ENCODE results near the gene CAMSAP3.
A peak's percentile ranks its signal among the peaks of the same experiment; 100 is the strongest.

The CAMSAP3 gene

DNA sequence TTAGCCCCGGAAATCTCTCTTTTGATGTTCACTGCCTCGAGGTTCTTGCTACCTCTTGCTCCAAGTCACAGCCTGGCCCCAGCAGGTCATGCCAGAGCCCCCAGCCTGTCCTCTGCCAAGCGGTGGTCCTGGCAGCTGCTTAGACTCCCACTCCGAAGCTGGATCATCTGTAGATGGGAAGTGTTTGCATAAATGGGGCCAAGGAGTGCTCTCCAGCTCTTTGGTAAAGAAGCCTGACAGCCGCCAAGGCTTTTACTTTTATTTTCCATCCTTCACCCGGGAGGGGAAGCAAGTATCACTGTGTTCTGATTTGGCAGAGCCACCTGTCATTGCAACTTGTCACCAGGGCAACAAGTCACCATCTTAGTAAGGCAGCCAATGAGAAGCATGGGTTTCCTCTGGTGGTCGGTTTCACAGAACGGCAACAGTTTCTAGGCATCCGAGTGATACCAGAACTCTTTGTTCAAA, 62.6 kb downstream of the CAMSAP3 start:
- Histone ChIP-seq H3K18ac (ENCODE audit: low read length) (no peak overlapping the region), H3K14ac (ENCODE audit: low read length) (no peak overlapping the region), H3K36me3 (replicated peaks in 1 of 2; ENCODE audit: control insufficient read depth in 2 of 2, insufficient read depth in 2 of 2, low read length in 2 of 2) (no peaks in the 10 kb centered on the region), H3K4me3 (ENCODE audit: low read length in 2 of 2) (no peak overlapping the region), H3K4me1 (ENCODE audit: control insufficient read depth in 2 of 2, insufficient read depth in 1 of 2, low read depth in 1 of 2, low read length in 2 of 2) (peaks cover 0 to 2% of the 10 kb centered on the region in 2 donors), H3K9me3 (replicated peaks in 1 of 2; ENCODE audit: control insufficient read depth in 2 of 2, insufficient read depth in 1 of 2, low read depth in 1 of 2, low read length in 2 of 2) (no peaks in the 10 kb centered on the region), H3K9ac (ENCODE audit: low read depth, low read length, poor library complexity) (no peak overlapping the region), H3K27ac (replicated peaks; ENCODE audit: low read length) (no peak overlapping the region), H2AFZ (ENCODE audit: low read length) (peak overlapping the region; percentile 79), H3K4ac (ENCODE audit: low read length) (no peak overlapping the region), H3K23ac (ENCODE audit: low read depth, low read length, poor library complexity) (no peak overlapping the region), H2BK5ac (ENCODE audit: low read length) (no peak overlapping the region), H3K79me1 (ENCODE audit: low read depth, low read length) (peaks cover 1% of the 10 kb centered on the region), H2BK12ac (ENCODE audit: low read length) (no peak overlapping the region), H4K8ac (ENCODE audit: low read depth, low read length) (no peak overlapping the region), H3K4me2 (ENCODE audit: insufficient read depth, low read length, poor library complexity, severe bottlenecking) (no peak overlapping the region), H2AK5ac (ENCODE audit: low read depth, low read length) (peak overlapping the region; percentile 5), H2BK120ac (ENCODE audit: low read depth, low read length) (no peak overlapping the region), H2BK15ac (ENCODE audit: low read length) (no peak overlapping the region), H4K91ac (ENCODE audit: low read depth, low read length, poor library complexity) (no peak overlapping the region), H3K27me3 (ENCODE audit: control insufficient read depth in 3 of 3, insufficient read depth in 3 of 3, low read depth in 1 of 3, low read length in 3 of 3) (no peaks in the 10 kb centered on the region)
- DNase-seq (ENCODE audit: low spot score) = no peak
- WGBS, 2 donors (ENCODE audit: extremely low coverage in 2 of 2, insufficient read length in 2 of 2, insufficient replicate concordance in 1 of 2) = no CpG with 5 or more reads among the region's 9 CpGs

DNA sequence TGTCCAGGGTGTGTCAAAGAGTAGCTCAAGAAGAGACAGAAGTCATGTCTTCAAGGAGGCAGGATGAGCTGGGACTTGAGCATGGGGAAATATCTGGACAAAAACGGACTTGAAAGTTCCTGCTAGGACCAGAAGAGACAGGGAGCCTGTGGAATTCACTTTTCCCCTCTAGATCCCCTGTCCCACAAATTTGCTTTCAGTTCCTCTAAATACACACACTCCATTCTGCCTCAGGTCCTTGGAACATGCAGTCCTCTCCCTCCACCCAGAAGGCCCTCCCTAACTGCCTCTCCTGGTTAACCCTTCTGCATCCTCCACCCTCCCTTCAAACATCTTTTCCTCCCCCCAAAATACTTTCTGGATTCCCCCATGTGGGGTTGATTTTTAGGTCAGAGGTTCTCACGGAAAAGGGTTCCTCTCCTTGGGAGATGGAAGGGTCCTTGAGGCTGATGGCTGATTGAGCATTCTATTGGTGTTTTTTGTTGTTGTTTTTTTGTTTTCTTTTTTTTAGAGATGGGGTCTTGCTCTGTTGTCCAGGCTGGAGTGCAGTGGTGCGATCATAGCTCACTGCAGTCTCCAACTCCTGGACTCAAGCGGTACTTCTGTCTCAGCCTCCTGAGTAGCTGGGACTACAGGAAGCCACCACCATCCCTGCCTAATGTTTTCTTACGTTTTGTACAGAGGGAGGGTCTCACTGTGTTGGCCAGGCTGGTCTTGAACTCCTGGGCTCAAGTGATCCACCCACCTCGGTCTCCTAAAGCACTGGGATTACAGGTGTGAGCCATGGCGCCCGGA, 66.3 kb downstream of the CAMSAP3 start:
- Histone ChIP-seq H3K9me3 (replicated peaks in 1 of 2; ENCODE audit: control insufficient read depth in 2 of 2, insufficient read depth in 1 of 2, low read depth in 1 of 2, low read length in 2 of 2) (no peaks in the 10 kb centered on the region), H3K36me3 (replicated peaks in 1 of 2; ENCODE audit: control insufficient read depth in 2 of 2, insufficient read depth in 2 of 2, low read length in 2 of 2) (no peaks in the 10 kb centered on the region), H3K79me1 (ENCODE audit: low read depth, low read length) (peaks cover 1% of the 10 kb centered on the region), H3K9ac (ENCODE audit: low read depth, low read length, poor library complexity) (no peak overlapping the region), H3K27me3 (ENCODE audit: control insufficient read depth in 3 of 3, insufficient read depth in 3 of 3, low read depth in 1 of 3, low read length in 3 of 3) (no peaks in the 10 kb centered on the region), H2AFZ (ENCODE audit: low read length) (no peak overlapping the region), H3K4me2 (ENCODE audit: insufficient read depth, low read length, poor library complexity, severe bottlenecking) (no peak overlapping the region), H2BK15ac (ENCODE audit: low read length) (no peak overlapping the region), H4K91ac (ENCODE audit: low read depth, low read length, poor library complexity) (no peak overlapping the region), H3K18ac (ENCODE audit: low read length) (no peak overlapping the region), H2AK5ac (ENCODE audit: low read depth, low read length) (no peak overlapping the region), H2BK12ac (ENCODE audit: low read length) (no peak overlapping the region), H3K4me3 (ENCODE audit: low read length in 2 of 2) (no peak overlapping the region), H2BK120ac (ENCODE audit: low read depth, low read length) (no peak overlapping the region), H3K14ac (ENCODE audit: low read length) (no peak overlapping the region), H3K23ac (ENCODE audit: low read depth, low read length, poor library complexity) (no peak overlapping the region), H3K4ac (ENCODE audit: low read length) (no peak overlapping the region), H3K27ac (replicated peaks; ENCODE audit: low read length) (no peak overlapping the region), H2BK5ac (ENCODE audit: low read length) (no peak overlapping the region), H3K4me1 (ENCODE audit: control insufficient read depth in 2 of 2, insufficient read depth in 1 of 2, low read depth in 1 of 2, low read length in 2 of 2) (peaks cover 0 to 2% of the 10 kb centered on the region in 2 donors), H4K8ac (ENCODE audit: low read depth, low read length) (no peak overlapping the region)
- no CpG with 5 or more reads among the region's 8 CpGs for WGBS, 2 donors (ENCODE audit: extremely low coverage in 2 of 2, insufficient read length in 2 of 2, insufficient replicate concordance in 1 of 2)
- no peak for DNase-seq (ENCODE audit: low spot score)

DNA sequence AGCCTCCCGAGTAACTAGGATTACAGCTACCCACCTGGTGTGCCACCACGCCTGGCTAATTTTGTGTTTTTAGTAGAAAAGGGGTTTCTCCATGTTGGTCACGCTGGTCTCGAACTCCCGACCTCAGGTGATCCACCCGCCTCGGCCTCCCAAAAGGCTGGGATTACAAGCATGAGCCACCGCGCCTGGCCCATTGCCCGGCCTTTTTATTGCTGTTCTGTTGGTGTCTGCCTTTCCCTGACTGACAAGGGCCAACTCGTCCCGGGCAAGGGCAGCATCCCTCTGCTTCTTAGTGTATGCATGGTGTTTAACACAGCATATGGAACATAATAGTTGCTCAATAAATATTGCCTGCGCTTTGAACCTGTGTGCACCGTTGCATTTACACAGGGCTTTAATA, 67.0 kb downstream of the CAMSAP3 start:
- no peak overlapping the region for H3K14ac ChIP-seq (ENCODE audit: low read length)
- H3K27me3 ChIP-seq (ENCODE audit: control insufficient read depth in 3 of 3, insufficient read depth in 3 of 3, low read depth in 1 of 3, low read length in 3 of 3) = no peaks in the 10 kb centered on the region
- no peak overlapping the region for H2BK12ac ChIP-seq (ENCODE audit: low read length)
- H2BK120ac ChIP-seq (ENCODE audit: low read depth, low read length) = no peak overlapping the region
- no peaks in the 10 kb centered on the region for H3K9me3 ChIP-seq (replicated peaks in 1 of 2; ENCODE audit: control insufficient read depth in 2 of 2, insufficient read depth in 1 of 2, low read depth in 1 of 2, low read length in 2 of 2)
- WGBS, 2 donors (ENCODE audit: extremely low coverage in 2 of 2, insufficient read length in 2 of 2, insufficient replicate concordance in 1 of 2) = no CpG with 5 or more reads among the region's 14 CpGs
- H2AFZ ChIP-seq (ENCODE audit: low read length) = no peak overlapping the region
- H3K36me3 ChIP-seq (replicated peaks in 1 of 2; ENCODE audit: control insufficient read depth in 2 of 2, insufficient read depth in 2 of 2, low read length in 2 of 2) = no peaks in the 10 kb centered on the region
- H3K9ac ChIP-seq (ENCODE audit: low read depth, low read length, poor library complexity) = no peak overlapping the region
- H2BK15ac ChIP-seq (ENCODE audit: low read length) = no peak overlapping the region
- no peak overlapping the region for H4K8ac ChIP-seq (ENCODE audit: low read depth, low read length)
- H4K91ac ChIP-seq (ENCODE audit: low read depth, low read length, poor library complexity) = no peak overlapping the region
- no peaks in the 10 kb centered on the region for H3K4me1 ChIP-seq (ENCODE audit: control insufficient read depth in 2 of 2, insufficient read depth in 1 of 2, low read depth in 1 of 2, low read length in 2 of 2)
- no peak overlapping the region for H3K4me2 ChIP-seq (ENCODE audit: insufficient read depth, low read length, poor library complexity, severe bottlenecking)
- H3K79me1 ChIP-seq (ENCODE audit: low read depth, low read length) = peaks cover 1% of the 10 kb centered on the region
- H3K4me3 ChIP-seq (ENCODE audit: low read length in 2 of 2) = no peak overlapping the region
- no peak overlapping the region for H3K4ac ChIP-seq (ENCODE audit: low read length)
- no peak for DNase-seq (ENCODE audit: low spot score)
- no peak overlapping the region for H3K23ac ChIP-seq (ENCODE audit: low read depth, low read length, poor library complexity)
- H2AK5ac ChIP-seq (ENCODE audit: low read depth, low read length) = no peak overlapping the region
- H3K18ac ChIP-seq (ENCODE audit: low read length) = no peak overlapping the region
- H2BK5ac ChIP-seq (ENCODE audit: low read length) = no peak overlapping the region
- H3K27ac ChIP-seq (replicated peaks; ENCODE audit: low read length) = no peak overlapping the region

DNA sequence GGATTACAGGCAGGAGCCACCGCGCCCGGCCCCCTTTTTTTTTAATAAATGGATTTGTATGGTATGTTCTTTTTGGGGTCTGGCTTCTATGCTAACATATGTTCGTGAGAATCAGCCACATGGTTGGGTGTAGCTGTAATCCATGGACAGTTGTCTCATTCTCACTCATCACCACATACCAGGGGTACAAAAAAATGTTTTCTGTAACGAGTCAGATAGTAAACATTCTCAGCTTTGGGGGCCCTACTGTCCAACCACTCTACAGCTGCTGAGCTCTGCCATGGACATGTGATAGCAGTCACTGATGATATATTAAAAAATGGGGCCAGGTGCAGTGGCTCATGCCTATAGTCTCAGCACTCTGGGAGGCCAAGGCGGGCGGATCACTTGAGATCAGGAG, 68.0 kb downstream of the CAMSAP3 start:
- Histone ChIP-seq H3K23ac (ENCODE audit: low read depth, low read length, poor library complexity) (no peak overlapping the region), H3K18ac (ENCODE audit: low read length) (no peak overlapping the region), H2BK15ac (ENCODE audit: low read length) (no peak overlapping the region), H3K36me3 (replicated peaks in 1 of 2; ENCODE audit: control insufficient read depth in 2 of 2, insufficient read depth in 2 of 2, low read length in 2 of 2) (no peaks in the 10 kb centered on the region), H3K4me3 (ENCODE audit: low read length in 2 of 2) (no peak overlapping the region), H3K9me3 (replicated peaks in 1 of 2; ENCODE audit: control insufficient read depth in 2 of 2, insufficient read depth in 1 of 2, low read depth in 1 of 2, low read length in 2 of 2) (no peaks in the 10 kb centered on the region), H3K14ac (ENCODE audit: low read length) (no peak overlapping the region), H3K27ac (replicated peaks; ENCODE audit: low read length) (no peak overlapping the region), H3K4me2 (ENCODE audit: insufficient read depth, low read length, poor library complexity, severe bottlenecking) (no peak overlapping the region), H4K8ac (ENCODE audit: low read depth, low read length) (no peak overlapping the region), H3K27me3 (ENCODE audit: control insufficient read depth in 3 of 3, insufficient read depth in 3 of 3, low read depth in 1 of 3, low read length in 3 of 3) (peaks cover 0 to 2% (median 0%) of the 10 kb centered on the region in 3 experiments), H2BK120ac (ENCODE audit: low read depth, low read length) (no peak overlapping the region), H2BK12ac (ENCODE audit: low read length) (no peak overlapping the region), H3K9ac (ENCODE audit: low read depth, low read length, poor library complexity) (no peak overlapping the region), H3K4ac (ENCODE audit: low read length) (no peak overlapping the region), H2AK5ac (ENCODE audit: low read depth, low read length) (no peak overlapping the region), H2BK5ac (ENCODE audit: low read length) (no peak overlapping the region), H2AFZ (ENCODE audit: low read length) (no peak overlapping the region), H4K91ac (ENCODE audit: low read depth, low read length, poor library complexity) (no peak overlapping the region), H3K4me1 (ENCODE audit: control insufficient read depth in 2 of 2, insufficient read depth in 1 of 2, low read depth in 1 of 2, low read length in 2 of 2) (no peaks in the 10 kb centered on the region), H3K79me1 (ENCODE audit: low read depth, low read length) (peaks cover 1% of the 10 kb centered on the region)
- no CpG with 5 or more reads among the region's 7 CpGs for WGBS, 2 donors (ENCODE audit: extremely low coverage in 2 of 2, insufficient read length in 2 of 2, insufficient replicate concordance in 1 of 2)
- no peak for DNase-seq (ENCODE audit: low spot score)
